ENCODE measurements around the gene PDE6D. TPM values are rescaled to one million over a fixed set of nuclear protein-coding genes. Genes with fewer than 3 reads are reported as not detected.

PDE6D gene
- total and polyA plus RNA-seq, 2 experiments from 2014 or later = 35.2 to 55.6 TPM

DNA sequence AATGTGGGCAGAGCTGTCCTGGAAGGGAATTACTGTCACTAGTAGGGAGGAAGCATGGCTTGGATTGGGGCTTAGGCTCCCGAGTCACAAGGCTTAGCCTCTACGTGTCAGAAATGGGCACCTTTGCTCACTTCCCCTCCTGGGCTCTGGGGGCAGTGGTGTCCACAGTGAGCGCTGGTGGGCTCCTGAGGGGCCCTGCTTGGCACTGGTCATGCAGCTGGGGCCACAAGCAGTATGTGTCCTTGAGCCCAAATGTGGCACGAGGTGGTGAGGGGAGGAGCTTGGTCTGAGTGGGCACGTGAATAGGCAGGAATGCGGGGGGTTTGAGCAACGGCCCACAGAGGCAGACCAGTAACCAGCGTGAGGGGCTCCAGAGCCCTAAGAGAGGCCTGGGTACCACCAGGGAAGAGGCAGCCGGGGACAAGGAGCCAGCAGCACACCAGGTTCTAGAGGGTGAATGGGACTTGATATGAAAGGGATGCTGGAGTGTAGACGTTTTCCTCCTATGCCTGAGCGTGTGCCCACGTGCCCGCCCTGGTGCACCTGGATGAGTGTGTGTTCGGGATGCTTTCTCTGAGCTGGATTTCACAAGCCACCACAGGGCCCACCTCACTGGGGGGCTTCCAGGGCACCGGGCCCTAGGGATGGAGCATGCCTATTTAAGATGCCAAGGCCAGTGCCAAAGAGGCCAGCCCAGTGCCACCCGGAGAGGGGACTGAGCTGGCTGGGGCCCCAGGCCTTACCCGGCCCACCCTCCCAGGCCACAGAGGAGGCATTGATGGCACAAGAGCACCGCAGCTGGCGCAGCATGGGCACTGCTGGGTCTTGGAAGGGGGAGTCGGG is 95.5 kb downstream of the PDE6D start:
- no peaks in the 10 kb centered on the region for H3K36me3 ChIP-seq (ENCODE audit: insufficient read depth)
- H3K4me3 ChIP-seq = no peak overlapping the region
- H3K36me3 Mint-ChIP-seq (ENCODE audit: low read depth) = no peaks in the 10 kb centered on the region; the same call in 2 of the 3 replicates
- H3K4me1 ChIP-seq (ENCODE audit: insufficient read depth) = peaks cover 33% of the 10 kb centered on the region; the same call in 1 of the 2 replicates
- H3K4me1 Mint-ChIP-seq = peaks cover 51% of the 10 kb centered on the region
- peak; percentile 77 for DNase-seq (ENCODE audit: low spot score)
- peak overlapping the region; percentile 14; the same call in 1 of the 2 replicates for H3K27ac Mint-ChIP-seq
- no peaks in the 10 kb centered on the region for H3K9me2 ChIP-seq (ENCODE audit: insufficient read depth)
- H3F3A ChIP-seq (replicated peaks; ENCODE audit: low read depth) = peaks cover 26% of the 10 kb centered on the region; the same call in 1 of the 2 replicates
- ATAC-seq = peak; percentile 14
- H3K9me3 Mint-ChIP-seq = no peaks in the 10 kb centered on the region; the same call in 2 of the 3 replicates
- peak overlapping the region; percentile 32; the same call in 1 of the 2 replicates for H3K4me2 ChIP-seq
- H3K79me2 ChIP-seq (replicated peaks; ENCODE audit: insufficient read depth) = no peaks in the 10 kb centered on the region
- H3K4me3 Mint-ChIP-seq = peak overlapping the region; percentile 71
- peak overlapping the region; percentile 74; the same call in 1 of the 2 replicates for H2AFZ ChIP-seq
- TF ChIP-seq, protein P1, sequence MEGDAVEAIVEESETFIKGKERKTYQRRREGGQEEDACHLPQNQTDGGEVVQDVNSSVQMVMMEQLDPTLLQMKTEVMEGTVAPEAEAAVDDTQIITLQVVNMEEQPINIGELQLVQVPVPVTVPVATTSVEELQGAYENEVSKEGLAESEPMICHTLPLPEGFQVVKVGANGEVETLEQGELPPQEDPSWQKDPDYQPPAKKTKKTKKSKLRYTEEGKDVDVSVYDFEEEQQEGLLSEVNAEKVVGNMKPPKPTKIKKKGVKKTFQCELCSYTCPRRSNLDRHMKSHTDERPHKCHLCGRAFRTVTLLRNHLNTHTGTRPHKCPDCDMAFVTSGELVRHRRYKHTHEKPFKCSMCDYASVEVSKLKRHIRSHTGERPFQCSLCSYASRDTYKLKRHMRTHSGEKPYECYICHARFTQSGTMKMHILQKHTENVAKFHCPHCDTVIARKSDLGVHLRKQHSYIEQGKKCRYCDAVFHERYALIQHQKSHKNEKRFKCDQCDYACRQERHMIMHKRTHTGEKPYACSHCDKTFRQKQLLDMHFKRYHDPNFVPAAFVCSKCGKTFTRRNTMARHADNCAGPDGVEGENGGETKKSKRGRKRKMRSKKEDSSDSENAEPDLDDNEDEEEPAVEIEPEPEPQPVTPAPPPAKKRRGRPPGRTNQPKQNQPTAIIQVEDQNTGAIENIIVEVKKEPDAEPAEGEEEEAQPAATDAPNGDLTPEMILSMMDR (conservative IDR thresholded peaks at IDR 0.05; ENCODE audit: low read depth in 2 of 2) = peak; percentile 62 to 66
- no peak for TF ChIP-seq ZNF331 (CRISPR knock-in tag; IDR thresholded peaks at IDR 0.05; ENCODE audit: low read depth)
- no peak for TF ChIP-seq POLR2AphosphoS5 (IDR thresholded peaks at IDR 0.05; ENCODE audit: low read depth)
- no peak for TF ChIP-seq CREB1 (CRISPR knock-in tag; IDR thresholded peaks at IDR 0.05; ENCODE audit: low read depth)
- no peaks in the 10 kb centered on the region for H4K20me1 ChIP-seq (replicated peaks; ENCODE audit: insufficient read depth)
- H3K27me3 ChIP-seq (ENCODE audit: insufficient read depth) = no peaks in the 10 kb centered on the region
- no peak overlapping the region for H3K27ac ChIP-seq (ENCODE audit: low read depth)
- H3K27me3 Mint-ChIP-seq (ENCODE audit: insufficient read depth, low read depth, poor library complexity) = peaks cover 36% of the 10 kb centered on the region

DNA sequence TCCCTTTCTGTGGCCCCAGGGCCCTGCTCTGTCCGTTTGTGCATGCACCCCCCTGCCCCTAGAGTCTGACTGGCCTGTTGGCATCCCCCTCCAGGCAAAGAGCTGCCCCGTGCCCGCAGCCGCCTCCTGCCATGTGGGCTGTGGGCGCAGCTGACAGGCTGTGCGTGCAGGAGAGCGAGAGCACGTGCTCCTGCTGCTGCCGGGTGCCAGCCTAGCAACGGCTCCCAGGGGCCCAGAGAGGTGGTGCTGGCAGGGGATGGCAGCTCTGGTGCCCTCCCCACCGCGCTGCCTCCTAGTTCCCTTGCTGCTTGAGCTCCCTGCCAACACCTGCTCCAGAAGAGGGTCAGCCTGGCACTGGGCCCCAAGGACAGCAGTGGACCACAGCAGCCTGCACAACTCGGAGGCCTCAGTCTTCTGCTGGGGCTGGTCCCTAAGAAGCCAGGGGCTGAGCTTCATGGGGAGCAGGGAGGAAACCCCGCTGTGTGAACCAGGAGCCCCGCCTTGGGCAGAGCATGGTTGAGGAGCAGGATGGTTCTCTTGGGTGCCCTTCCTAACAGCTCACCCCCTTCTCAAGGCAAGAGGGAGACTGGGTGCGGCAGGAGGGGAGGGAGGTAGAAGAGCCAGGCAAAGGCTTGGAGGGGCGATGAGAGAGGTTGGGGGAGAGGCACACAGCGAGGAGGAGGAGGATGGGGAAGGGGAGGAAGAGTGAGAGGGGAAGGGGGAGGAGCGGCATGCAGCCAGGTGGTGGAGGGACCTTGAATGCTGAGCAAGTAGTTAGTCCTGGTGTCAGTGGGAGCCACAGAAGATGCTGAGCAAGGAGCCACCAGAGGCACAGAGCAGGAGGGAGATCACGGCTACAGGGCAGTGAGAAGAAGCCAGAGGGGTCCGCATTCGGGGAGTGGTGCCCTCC is 96.5 kb downstream of the PDE6D start:
- H3K79me2 ChIP-seq (replicated peaks; ENCODE audit: insufficient read depth) = no peaks in the 10 kb centered on the region
- no peak for DNase-seq (ENCODE audit: low spot score)
- peak overlapping the region; percentile 32; the same call in 1 of the 2 replicates for H3K4me2 ChIP-seq
- Mint-ChIP-seq H3K36me3 (ENCODE audit: low read depth) (no peaks in the 10 kb centered on the region; the same call in 2 of the 3 replicates), H3K27me3 (ENCODE audit: insufficient read depth, low read depth, poor library complexity) (peaks cover 41% of the 10 kb centered on the region), H3K9me3 (no peaks in the 10 kb centered on the region; the same call in 2 of the 3 replicates), H3K27ac (no peak overlapping the region), H3K4me1 (peaks cover 54% of the 10 kb centered on the region), H3K4me3 (peak overlapping the region; percentile 37; the same call in 1 of the 3 replicates)
- no peaks in the 10 kb centered on the region for H3K36me3 ChIP-seq (ENCODE audit: insufficient read depth)
- ATAC-seq = no peak
- no peak overlapping the region for H3K27ac ChIP-seq (ENCODE audit: low read depth)
- no peaks in the 10 kb centered on the region for H4K20me1 ChIP-seq (replicated peaks; ENCODE audit: insufficient read depth)
- peaks cover 38% of the 10 kb centered on the region for H3K4me1 ChIP-seq (ENCODE audit: insufficient read depth)
- no peaks in the 10 kb centered on the region for H3K27me3 ChIP-seq (ENCODE audit: insufficient read depth)
- peak overlapping the region; percentile 74; the same call in 1 of the 2 replicates for H2AFZ ChIP-seq
- no peaks in the 10 kb centered on the region for H3K9me2 ChIP-seq (ENCODE audit: insufficient read depth)
- H3F3A ChIP-seq (replicated peaks; ENCODE audit: low read depth) = peaks cover 33% of the 10 kb centered on the region
- H3K4me3 ChIP-seq = no peak overlapping the region
- TF ChIP-seq ZNF331 (CRISPR knock-in tag; IDR thresholded peaks at IDR 0.05; ENCODE audit: low read depth) (no peak), CREB1 (CRISPR knock-in tag; IDR thresholded peaks at IDR 0.05; ENCODE audit: low read depth) (no peak), POLR2AphosphoS5 (IDR thresholded peaks at IDR 0.05; ENCODE audit: low read depth) (no peak), JUNB (IDR thresholded peaks at IDR 0.05; ENCODE audit: unreplicated experiment) (no peak), EZH2 (IDR thresholded peaks at IDR 0.05; ENCODE audit: low read depth, unreplicated experiment) (no peak)
- TF ChIP-seq, protein P2, sequence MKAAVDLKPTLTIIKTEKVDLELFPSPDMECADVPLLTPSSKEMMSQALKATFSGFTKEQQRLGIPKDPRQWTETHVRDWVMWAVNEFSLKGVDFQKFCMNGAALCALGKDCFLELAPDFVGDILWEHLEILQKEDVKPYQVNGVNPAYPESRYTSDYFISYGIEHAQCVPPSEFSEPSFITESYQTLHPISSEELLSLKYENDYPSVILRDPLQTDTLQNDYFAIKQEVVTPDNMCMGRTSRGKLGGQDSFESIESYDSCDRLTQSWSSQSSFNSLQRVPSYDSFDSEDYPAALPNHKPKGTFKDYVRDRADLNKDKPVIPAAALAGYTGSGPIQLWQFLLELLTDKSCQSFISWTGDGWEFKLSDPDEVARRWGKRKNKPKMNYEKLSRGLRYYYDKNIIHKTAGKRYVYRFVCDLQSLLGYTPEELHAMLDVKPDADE (IDR thresholded peaks at IDR 0.05) = no peak; the same call in 1 of the 2 replicates
- TF ChIP-seq, protein P3, sequence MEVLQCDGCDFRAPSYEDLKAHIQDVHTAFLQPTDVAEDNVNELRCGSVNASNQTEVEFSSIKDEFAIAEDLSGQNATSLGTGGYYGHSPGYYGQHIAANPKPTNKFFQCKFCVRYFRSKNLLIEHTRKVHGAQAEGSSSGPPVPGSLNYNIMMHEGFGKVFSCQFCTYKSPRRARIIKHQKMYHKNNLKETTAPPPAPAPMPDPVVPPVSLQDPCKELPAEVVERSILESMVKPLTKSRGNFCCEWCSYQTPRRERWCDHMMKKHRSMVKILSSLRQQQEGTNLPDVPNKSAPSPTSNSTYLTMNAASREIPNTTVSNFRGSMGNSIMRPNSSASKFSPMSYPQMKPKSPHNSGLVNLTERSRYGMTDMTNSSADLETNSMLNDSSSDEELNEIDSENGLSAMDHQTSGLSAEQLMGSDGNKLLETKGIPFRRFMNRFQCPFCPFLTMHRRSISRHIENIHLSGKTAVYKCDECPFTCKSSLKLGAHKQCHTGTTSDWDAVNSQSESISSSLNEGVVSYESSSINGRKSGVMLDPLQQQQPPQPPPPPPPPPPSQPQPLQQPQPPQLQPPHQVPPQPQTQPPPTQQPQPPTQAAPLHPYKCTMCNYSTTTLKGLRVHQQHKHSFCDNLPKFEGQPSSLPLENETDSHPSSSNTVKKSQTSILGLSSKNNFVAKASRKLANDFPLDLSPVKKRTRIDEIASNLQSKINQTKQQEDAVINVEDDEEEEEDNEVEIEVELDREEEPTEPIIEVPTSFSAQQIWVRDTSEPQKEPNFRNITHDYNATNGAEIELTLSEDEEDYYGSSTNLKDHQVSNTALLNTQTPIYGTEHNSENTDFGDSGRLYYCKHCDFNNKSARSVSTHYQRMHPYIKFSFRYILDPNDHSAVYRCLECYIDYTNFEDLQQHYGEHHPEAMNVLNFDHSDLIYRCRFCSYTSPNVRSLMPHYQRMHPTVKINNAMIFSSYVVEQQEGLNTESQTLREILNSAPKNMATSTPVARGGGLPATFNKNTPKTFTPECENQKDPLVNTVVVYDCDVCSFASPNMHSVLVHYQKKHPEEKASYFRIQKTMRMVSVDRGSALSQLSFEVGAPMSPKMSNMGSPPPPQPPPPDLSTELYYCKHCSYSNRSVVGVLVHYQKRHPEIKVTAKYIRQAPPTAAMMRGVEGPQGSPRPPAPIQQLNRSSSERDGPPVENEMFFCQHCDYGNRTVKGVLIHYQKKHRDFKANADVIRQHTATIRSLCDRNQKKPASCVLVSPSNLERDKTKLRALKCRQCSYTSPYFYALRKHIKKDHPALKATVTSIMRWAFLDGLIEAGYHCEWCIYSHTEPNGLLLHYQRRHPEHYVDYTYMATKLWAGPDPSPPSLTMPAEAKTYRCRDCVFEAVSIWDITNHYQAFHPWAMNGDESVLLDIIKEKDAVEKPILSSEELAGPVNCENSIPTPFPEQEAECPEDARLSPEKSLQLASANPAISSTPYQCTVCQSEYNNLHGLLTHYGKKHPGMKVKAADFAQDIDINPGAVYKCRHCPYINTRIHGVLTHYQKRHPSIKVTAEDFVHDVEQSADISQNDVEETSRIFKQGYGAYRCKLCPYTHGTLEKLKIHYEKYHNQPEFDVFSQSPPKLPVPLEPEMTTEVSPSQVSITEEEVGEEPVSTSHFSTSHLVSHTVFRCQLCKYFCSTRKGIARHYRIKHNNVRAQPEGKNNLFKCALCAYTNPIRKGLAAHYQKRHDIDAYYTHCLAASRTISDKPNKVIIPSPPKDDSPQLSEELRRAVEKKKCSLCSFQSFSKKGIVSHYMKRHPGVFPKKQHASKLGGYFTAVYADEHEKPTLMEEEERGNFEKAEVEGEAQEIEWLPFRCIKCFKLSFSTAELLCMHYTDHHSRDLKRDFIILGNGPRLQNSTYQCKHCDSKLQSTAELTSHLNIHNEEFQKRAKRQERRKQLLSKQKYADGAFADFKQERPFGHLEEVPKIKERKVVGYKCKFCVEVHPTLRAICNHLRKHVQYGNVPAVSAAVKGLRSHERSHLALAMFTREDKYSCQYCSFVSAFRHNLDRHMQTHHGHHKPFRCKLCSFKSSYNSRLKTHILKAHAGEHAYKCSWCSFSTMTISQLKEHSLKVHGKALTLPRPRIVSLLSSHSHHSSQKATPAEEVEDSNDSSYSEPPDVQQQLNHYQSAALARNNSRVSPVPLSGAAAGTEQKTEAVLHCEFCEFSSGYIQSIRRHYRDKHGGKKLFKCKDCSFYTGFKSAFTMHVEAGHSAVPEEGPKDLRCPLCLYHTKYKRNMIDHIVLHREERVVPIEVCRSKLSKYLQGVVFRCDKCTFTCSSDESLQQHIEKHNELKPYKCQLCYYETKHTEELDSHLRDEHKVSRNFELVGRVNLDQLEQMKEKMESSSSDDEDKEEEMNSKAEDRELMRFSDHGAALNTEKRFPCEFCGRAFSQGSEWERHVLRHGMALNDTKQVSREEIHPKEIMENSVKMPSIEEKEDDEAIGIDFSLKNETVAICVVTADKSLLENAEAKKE (CRISPR knock-in tag; IDR thresholded peaks at IDR 0.05) = no peak

Data from GM23338 (cell line).